ENCODE results near the gene CNNM2. TPM values are rescaled to one million over a fixed set of nuclear protein-coding genes. Genes with fewer than 3 reads are reported as not detected.

CNNM2 gene
- total and polyA plus RNA-seq, 4 donors = 3.0 to 18.3 (median 7.8) TPM

GRCh38 chr10:103120977-103121735 is 203.1 kb downstream of the CNNM2 start:
- TF ChIP-seq CTCF (IDR thresholded peaks at IDR 0.05; ENCODE audit: control extremely low read depth, extremely low read depth) = no peak
- H3K9ac ChIP-seq (ENCODE audit: insufficient read depth in 1 of 2, low read length in 2 of 2) = no peak overlapping the region

GRCh38 chr10:103123282-103124024 is 205.4 kb downstream of the CNNM2 start:
- peaks cover 0 to 6% (median 2%) of the 10 kb centered on the region in 4 donors for H3K36me3 ChIP-seq (ENCODE audit: control insufficient read depth in 4 of 4, insufficient read depth in 4 of 4, low read length in 4 of 4)
- H3K27ac ChIP-seq (ENCODE audit: low read depth in 1 of 2, low read length in 1 of 2) = no peak overlapping the region
- peaks cover 0 to 21% (median 0%) of the 10 kb centered on the region in 5 donors for H3K4me1 ChIP-seq (ENCODE audit: control insufficient read depth in 5 of 5, insufficient read depth in 5 of 5, low read length in 5 of 5)
- H3K27me3 ChIP-seq (ENCODE audit: control insufficient read depth in 3 of 3, insufficient read depth in 3 of 3, low read length in 2 of 3) = no peaks in the 10 kb centered on the region
- 70 to 79% methylated on average over 7 of the region's 7 CpGs for WGBS, 2 donors
- no peak for TF ChIP-seq CTCF (IDR thresholded peaks at IDR 0.05; ENCODE audit: control extremely low read depth, extremely low read depth)
- H3K4me3 ChIP-seq = no peak overlapping the region
- H3K9ac ChIP-seq (ENCODE audit: insufficient read depth in 1 of 2, low read length in 2 of 2) = no peak overlapping the region
- DNase-seq (peak in 2 of 3 donors; percentile 18 to 24), ATAC-seq (ENCODE audit: insufficient read depth, low FRiP score) (no peak)
- H3K9me3 ChIP-seq (ENCODE audit: control insufficient read depth in 4 of 4, insufficient read depth in 3 of 4, low read length in 3 of 4) = no peaks in the 10 kb centered on the region

More at GRCh38 chr10:103120977-103121735, 203.1 kb downstream of the CNNM2 start:
- Histone ChIP-seq H3K36me3 (ENCODE audit: control insufficient read depth in 4 of 4, insufficient read depth in 4 of 4, low read length in 4 of 4) (peaks cover 0 to 6% (median 1%) of the 10 kb centered on the region in 4 donors), H3K9me3 (ENCODE audit: control insufficient read depth in 4 of 4, insufficient read depth in 3 of 4, low read length in 3 of 4) (no peaks in the 10 kb centered on the region), H3K4me1 (ENCODE audit: control insufficient read depth in 5 of 5, insufficient read depth in 5 of 5, low read length in 5 of 5) (peaks cover 0 to 21% (median 0%) of the 10 kb centered on the region in 5 donors), H3K27ac (ENCODE audit: low read depth in 1 of 2, low read length in 1 of 2) (no peak overlapping the region), H3K4me3 (no peak overlapping the region), H3K27me3 (ENCODE audit: control insufficient read depth in 3 of 3, insufficient read depth in 3 of 3, low read length in 2 of 3) (no peaks in the 10 kb centered on the region)
- DNase-seq (peak in 2 of 3 donors; percentile 34 to 52), ATAC-seq (ENCODE audit: insufficient read depth, low FRiP score) (peak; percentile 15)
- WGBS, 2 donors = 50 to 67% methylated on average over 2 of the region's 2 CpGs

GRCh38 chr10:103124420-103125096 is 206.5 kb downstream of the CNNM2 start:
- Histone ChIP-seq H3K27ac (ENCODE audit: low read depth in 1 of 2, low read length in 1 of 2) (no peak overlapping the region), H3K4me1 (ENCODE audit: control insufficient read depth in 5 of 5, insufficient read depth in 5 of 5, low read length in 5 of 5) (peaks cover 0 to 21% (median 0%) of the 10 kb centered on the region in 5 donors), H3K4me3 (no peak overlapping the region), H3K9ac (ENCODE audit: insufficient read depth in 1 of 2, low read length in 2 of 2) (no peak overlapping the region), H3K36me3 (ENCODE audit: control insufficient read depth in 4 of 4, insufficient read depth in 4 of 4, low read length in 4 of 4) (peaks cover 0 to 6% (median 2%) of the 10 kb centered on the region in 4 donors), H3K27me3 (ENCODE audit: control insufficient read depth in 3 of 3, insufficient read depth in 3 of 3, low read length in 2 of 3) (no peaks in the 10 kb centered on the region), H3K9me3 (ENCODE audit: control insufficient read depth in 4 of 4, insufficient read depth in 3 of 4, low read length in 3 of 4) (no peaks in the 10 kb centered on the region)
- DNase-seq (no peak), ATAC-seq (ENCODE audit: insufficient read depth, low FRiP score) (no peak)
- TF ChIP-seq CTCF (IDR thresholded peaks at IDR 0.05; ENCODE audit: control extremely low read depth, extremely low read depth) = no peak
- 96 to 98% methylated on average over 4 of the region's 4 CpGs for WGBS, 2 donors
